8988T (cell line): ENCODE results near the gene RIOK1.
A peak's percentile ranks its signal among the peaks of the same experiment; 100 is the strongest.

Experiments
- DNase-seq: peaks from one replicate; pipeline ENCODE4 v3.0.0; 2011

The RIOK1 gene

GRCh38 chr6:7410851-7411250, 21.2 kb downstream of the RIOK1 start:
- no peak for DNase-seq

DNA sequence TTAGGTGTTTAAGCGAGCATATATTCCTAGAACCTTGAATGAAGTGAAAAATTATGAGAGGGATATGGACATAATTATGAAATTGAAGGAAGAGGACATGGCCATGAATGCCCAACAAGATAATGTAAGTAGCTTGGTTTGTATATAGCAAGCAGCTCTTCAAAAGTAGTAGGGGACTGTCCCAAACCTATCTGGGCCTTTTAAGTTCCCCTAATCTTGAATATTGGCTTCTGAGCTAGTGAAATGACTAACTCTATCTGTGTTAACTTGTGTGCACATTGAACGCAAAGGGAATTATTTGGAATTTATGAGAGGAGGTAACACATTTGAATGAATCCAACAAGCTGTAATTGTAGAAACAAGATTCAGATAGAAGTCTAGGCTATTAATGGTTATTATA, 21.7 kb downstream of the RIOK1 start:
- no peak for DNase-seq

DNA sequence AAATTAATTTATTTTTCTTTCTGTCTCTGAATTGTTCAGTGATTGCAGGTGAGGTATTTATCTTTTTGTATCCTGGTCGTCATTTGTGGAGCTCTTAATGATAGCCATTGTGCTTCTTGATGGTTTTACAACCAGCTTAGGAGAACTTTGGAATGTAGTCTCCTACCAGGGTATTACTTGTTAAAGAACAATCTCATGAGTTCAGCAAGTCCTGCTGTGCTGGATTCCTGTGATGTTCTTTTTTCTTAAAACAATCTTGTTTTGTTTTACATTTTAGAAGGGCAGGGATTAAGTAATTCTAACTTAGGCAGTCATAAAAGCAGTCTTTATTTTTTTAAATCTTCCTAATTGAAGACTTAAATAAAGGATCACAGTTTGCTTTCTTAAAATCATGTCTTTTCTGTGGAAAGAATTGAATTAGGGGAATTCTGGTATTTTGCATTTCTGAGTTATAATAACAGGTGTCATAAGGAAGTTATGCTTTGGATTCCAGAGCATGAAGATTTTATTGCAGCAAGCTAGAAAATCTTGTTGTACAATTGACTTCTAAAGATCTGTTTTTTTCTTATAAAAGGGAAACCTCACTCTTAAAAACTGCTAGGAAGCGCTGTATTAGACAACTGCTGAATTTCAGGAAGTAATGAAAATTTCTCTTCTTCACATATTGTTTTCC, 23.7 kb downstream of the RIOK1 start:
- no peak for DNase-seq

- DNase-seq, result no peak
Observed at GRCh38 chr6:7414811-7415210, 25.2 kb downstream of the RIOK1 start.

DNA sequence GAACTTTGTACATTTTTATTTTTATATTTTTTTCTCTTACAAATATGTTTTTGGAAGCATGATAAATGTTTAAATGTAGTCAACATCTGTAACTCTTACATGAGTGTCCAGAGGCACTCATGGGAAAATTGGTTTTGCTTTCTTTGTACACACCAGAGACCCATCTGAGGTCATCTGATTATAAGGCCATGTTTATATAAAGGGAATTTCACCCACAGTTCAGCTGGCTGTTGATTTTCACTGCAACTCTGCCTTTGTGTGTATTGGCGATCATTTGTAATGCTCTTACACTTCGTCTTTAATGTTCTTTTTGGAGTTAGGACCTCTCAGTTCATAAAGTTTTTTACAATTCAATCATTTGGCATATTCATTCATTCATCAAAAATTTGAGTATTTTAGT, 28.1 kb downstream of the RIOK1 start:
- no peak for DNase-seq

DNA sequence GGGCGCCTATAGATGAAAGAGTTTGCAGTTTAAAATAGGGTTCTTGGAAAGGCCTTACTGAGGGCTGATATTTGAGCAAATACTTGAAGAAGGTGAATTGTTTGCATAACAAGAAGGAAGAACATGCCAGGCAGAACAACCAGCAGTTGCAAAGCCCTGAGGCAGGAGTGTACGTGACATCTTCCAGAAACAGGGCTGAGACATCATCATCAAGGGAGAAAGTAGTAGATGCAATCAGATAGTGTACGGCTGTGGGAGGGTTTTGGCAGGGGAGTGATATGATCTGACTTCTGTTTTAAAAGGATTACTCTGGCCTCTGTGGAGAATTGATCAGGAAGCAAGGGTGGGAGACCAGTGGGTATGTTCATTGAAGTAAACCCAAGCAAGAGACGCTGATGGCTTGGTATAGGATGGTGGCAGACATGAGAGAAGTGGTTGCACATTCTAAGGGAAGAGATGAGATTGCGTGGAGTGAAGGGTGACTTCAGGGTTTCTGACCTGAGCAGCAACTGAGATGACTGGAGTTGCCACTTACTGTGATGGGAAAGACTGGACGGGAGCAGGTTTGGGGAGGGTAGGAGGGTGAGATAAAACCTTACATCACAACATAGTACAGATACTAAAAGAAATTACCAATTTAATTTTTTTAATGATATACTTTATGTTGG, 28.8 kb downstream of the RIOK1 start:
- DNase-seq, result no peak

DNA sequence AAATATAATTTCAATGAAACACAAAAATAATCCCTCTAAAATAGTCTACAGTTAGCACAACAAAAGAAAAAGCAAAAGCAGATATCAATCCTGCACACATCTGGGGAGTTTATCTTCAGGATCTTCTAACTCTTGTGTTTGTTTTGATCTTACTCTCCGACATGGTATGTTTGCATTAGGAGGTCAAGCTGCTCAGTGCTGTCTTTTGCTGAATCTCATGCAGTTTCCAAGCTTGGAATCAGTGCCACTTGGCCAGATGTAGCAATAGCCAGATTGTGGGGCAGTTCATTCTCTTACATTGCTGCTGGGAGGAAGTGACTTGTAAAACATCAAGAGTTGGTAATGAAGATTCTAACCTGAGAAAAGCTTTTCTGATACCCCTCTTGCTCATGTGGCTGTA, 29.5 kb downstream of the RIOK1 start:
- no peak for DNase-seq

GRCh38 chr6:7421066-7421465, 31.5 kb downstream of the RIOK1 start:
- no peak for DNase-seq

- no peak for DNase-seq
Observed at GRCh38 chr6:7424058-7424457, 34.5 kb downstream of the RIOK1 start.

- peak; percentile 55 for DNase-seq
Observed at GRCh38 chr6:7424967-7425807, 35.6 kb downstream of the RIOK1 start.

DNA sequence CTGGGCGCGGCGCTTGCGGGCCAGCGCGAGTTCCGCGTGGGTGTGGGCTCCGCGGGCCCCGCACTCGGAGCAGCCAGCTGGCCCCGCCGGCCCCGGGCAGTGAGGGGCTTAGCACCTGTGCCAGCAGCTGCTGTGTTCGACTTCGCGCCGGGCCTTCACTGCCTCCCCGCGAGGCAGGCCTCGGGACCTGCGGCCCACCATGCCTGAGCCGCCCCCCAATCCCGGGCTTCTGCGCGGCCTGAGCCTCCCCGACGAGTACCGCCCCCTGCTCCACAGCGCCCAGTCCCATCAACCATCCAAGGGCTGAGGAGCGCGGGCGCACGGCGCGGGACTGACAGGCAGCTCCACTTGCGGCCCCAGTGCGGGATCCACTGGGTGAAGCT, 36.2 kb downstream of the RIOK1 start:
- no peak for DNase-seq

- no peak for DNase-seq
Observed at GRCh38 chr6:7426447-7427169, 37.0 kb downstream of the RIOK1 start.

- DNase-seq, result no peak
Observed at GRCh38 chr6:7431313-7431673, 41.7 kb downstream of the RIOK1 start.

GRCh38 chr6:7431674-7432390, 42.2 kb downstream of the RIOK1 start:
- no peak for DNase-seq

GRCh38 chr6:7432391-7433120, 42.9 kb downstream of the RIOK1 start:
- no peak for DNase-seq

- no peak for DNase-seq
Observed at GRCh38 chr6:7433121-7433617, 43.6 kb downstream of the RIOK1 start.

DNA sequence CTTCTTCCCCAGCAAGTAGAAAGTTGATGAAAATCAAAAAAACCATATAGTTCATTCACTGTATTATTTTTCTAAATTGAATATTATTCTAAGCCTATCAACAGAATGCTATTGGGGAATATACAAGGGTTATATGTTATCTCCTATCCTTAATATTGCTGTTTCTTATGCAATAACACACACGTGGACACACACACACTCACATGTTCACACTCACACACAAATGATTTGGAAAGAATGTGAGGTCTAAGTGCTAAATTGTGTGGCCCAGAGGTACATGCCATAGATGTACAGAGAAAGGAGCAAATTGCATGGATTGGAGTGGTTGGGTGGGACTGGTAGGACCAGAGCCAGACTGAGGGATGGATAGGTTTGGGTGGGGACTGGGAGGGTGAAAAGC, 45.1 kb downstream of the RIOK1 start:
- DNase-seq, result no peak

DNA sequence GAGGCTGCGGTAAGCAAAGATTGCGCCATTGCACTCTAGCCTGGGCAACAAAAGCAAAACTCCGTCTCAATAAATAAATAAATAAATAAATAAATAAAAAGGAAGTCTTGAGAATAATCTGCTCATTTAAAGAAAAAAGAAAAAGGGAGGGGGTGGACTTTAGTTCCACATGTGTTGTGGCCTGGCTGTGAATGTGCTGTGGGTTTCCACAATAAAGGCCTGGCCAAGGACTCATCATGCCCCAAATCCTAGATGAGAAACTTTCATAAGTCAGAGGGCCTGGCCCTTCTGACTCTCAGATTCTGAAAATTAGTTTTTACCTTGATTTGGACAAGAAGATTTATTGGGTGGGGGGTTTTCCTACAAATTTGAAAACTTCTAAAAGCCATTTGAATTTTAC, 48.4 kb downstream of the RIOK1 start:
- DNase-seq, result no peak

DNA sequence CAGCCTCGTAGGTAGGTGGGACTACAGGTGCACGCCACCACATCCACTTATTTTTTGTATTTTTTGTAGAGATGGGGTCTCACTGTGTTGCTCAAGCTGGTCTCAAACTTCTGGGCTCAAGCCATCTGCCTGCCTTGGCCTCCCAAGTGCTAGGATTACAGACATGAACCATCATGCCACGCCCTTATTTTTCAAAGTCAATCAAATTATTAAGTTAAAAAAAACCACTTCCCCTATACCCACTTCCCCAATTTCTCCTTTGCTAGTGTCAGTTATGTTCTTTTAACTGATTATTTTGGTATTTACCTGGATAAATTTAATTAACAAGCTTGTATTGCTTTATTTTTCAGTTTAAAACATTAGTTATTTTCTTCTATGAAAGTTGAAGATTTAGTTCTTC, 49.6 kb downstream of the RIOK1 start:
- no peak for DNase-seq

GRCh38 chr6:7440476-7440875, 50.9 kb downstream of the RIOK1 start:
- no peak for DNase-seq

GRCh38 chr6:7441048-7441775, 51.6 kb downstream of the RIOK1 start:
- no peak for DNase-seq
